DND-41 (cell line): ENCODE measurements around the gene RAB34.

Source experiments
- ATAC-seq: fragments of 200-7000 bp; cut with Tn5 transposase; 3 replicates; pipeline ENCODE4 v1.9.1; 2021; ENCODE audit warnings: low read depth; ENCODE audit not compliant: insufficient read depth
- DNase-seq: peaks from one replicate; pipeline ENCODE4 v3.0.0-alpha.2; 2020
- H2AFZ ChIP-seq: 2 replicates; pipeline ENCODE4 v1.6.0; 2012; ENCODE audit warnings: low read depth, low read length
- H3K27ac ChIP-seq: 2 replicates; pipeline ENCODE4 v1.5.1; 2012; ENCODE audit warnings: low read length, inconsistent platforms
- H3K27me3 ChIP-seq: fragments of 200-600 bp; sonication (generic); 2 replicates; pipeline ENCODE4 v1.6.0; 2012; ENCODE audit warnings: low read length, mild to moderate bottlenecking, inconsistent platforms; ENCODE audit not compliant: insufficient read depth, poor library complexity
- H3K36me3 ChIP-seq: 2 replicates; pipeline ENCODE4 v1.5.1; 2012; ENCODE audit warnings: low read length, inconsistent platforms; ENCODE audit not compliant: insufficient read depth
- H3K4me1 ChIP-seq: 2 replicates; pipeline ENCODE4 v1.5.1; 2012; ENCODE audit warnings: mild to moderate bottlenecking, low read length; ENCODE audit not compliant: insufficient read depth
- H3K4me2 ChIP-seq: 2 replicates; pipeline ENCODE4 v1.6.0; 2012; ENCODE audit warnings: mild to moderate bottlenecking, moderate library complexity, low read length, inconsistent platforms; ENCODE audit not compliant: insufficient read depth
- H3K4me3 ChIP-seq, 2 experiments: fragments of 200-600 bp in 1 of 2; shearing (Covaris generic) in 1 of 2; 2 replicates each; pipeline ENCODE4 v1.5.1; 2012 to 2016; ENCODE audit warnings: inconsistent platforms in 2 of 2, low read length in 2 of 2, mild to moderate bottlenecking in 2 of 2, low read depth in 1 of 2, moderate library complexity in 1 of 2
- H3K79me2 ChIP-seq: 2 replicates; pipeline ENCODE4 v1.6.0; 2012; ENCODE audit warnings: low read length, inconsistent platforms; ENCODE audit not compliant: insufficient read depth
- H3K9ac ChIP-seq: 2 replicates; pipeline ENCODE4 v1.6.0; 2012; ENCODE audit warnings: low read depth, mild to moderate bottlenecking, inconsistent platforms, low read length, moderate library complexity
- H3K9me3 ChIP-seq: 2 replicates; pipeline ENCODE4 v1.5.1; 2012; ENCODE audit warnings: low read length, moderate library complexity, mild to moderate bottlenecking, inconsistent platforms; ENCODE audit not compliant: insufficient read depth, severe bottlenecking
- H4K20me1 ChIP-seq: 2 replicates; pipeline ENCODE4 v1.6.0; 2012; ENCODE audit warnings: low read length; ENCODE audit not compliant: insufficient read depth
- CTCF ChIP-seq: IDR thresholded peaks from 2 replicates; pipeline ENCODE4 v1.5.1; 2012; ENCODE audit warnings: borderline replicate concordance, low read length, moderate library complexity, mild to moderate bottlenecking; ENCODE audit not compliant: poor library complexity, severe bottlenecking; ENCODE audit errors: extremely low read depth
- EZH2 ChIP-seq: IDR thresholded peaks from 3 replicates; pipeline ENCODE4 v1.6.1; 2012; ENCODE audit warnings: borderline replicate concordance, low read depth, mild to moderate bottlenecking, moderate library complexity, low read length, inconsistent platforms; ENCODE audit not compliant: severe bottlenecking

RAB34 gene

GRCh38 chr17:28702752-28703150 is 14.9 kb downstream of the RAB34 start:
- TF ChIP-seq EZH2 (no peak), CTCF (no peak)
- no peak overlapping the region for H2AFZ ChIP-seq
- no peak overlapping the region for H3K4me2 ChIP-seq
- no peak overlapping the region for H3K27ac ChIP-seq
- no peaks in the 10 kb centered on the region for H3K4me1 ChIP-seq
- no peak overlapping the region for H3K9ac ChIP-seq
- DNase-seq (no peak), ATAC-seq (no peak)
- peaks cover 69% of the 10 kb centered on the region for H3K36me3 ChIP-seq
- H3K9me3 ChIP-seq = no peaks in the 10 kb centered on the region
- no peaks in the 10 kb centered on the region for H3K27me3 ChIP-seq
- no peaks in the 10 kb centered on the region for H3K79me2 ChIP-seq
- 0 out of 2 replicates have a peak, but pooled peaks cover 4% of the 10 kb centered on the region for H4K20me1 ChIP-seq
- H3K4me3 ChIP-seq = no peak overlapping the region

DNA sequence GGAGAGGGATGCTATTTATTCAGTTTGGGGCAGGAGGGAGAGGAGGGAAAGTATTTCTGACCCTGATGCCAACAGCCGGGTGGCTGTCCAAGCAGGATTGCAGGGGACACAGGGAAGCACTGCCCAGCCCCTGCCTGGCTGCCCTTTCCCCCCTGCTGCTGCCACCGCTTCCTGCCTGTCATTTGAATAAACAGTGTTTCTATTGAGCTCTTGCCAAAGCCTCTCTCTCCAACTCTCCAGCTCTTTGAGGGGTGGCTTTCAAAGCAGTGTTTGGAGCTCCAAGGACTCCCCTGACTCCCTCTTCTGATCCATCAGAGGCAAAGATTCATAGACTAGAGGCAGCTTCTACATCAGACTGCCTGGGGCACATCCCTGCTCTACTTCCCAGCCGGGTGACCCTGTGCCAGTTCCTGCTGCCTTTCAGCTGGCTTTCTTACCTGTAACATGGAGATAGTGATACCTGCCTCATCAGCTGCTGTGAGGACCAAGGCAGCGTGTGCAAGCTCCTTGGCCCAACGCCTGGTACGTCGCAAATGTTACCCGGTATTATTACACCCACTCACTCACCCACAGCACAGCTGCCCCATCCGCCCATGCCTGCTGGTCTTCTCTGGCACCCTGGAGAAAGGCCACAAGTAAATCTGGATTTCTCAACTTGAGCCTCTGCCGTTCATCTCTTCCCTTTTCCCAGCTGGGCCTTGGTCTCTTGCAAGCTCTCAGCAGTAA is 15.5 kb downstream of the RAB34 start:
- Histone ChIP-seq H3K79me2 (no peaks in the 10 kb centered on the region), H3K9me3 (no peaks in the 10 kb centered on the region), H3K4me2 (no peak overlapping the region), H2AFZ (no peak overlapping the region), H3K9ac (no peak overlapping the region), H3K36me3 (peaks cover 75% of the 10 kb centered on the region), H3K27me3 (no peaks in the 10 kb centered on the region), H3K4me1 (no peaks in the 10 kb centered on the region), H4K20me1 (0 out of 2 replicates have a peak, but pooled peaks cover 4% of the 10 kb centered on the region), H3K27ac (no peak overlapping the region), H3K4me3 (no peak overlapping the region)
- ATAC-seq = no peak
- DNase-seq = no peak
- no peak for TF ChIP-seq CTCF
- TF ChIP-seq EZH2 = no peak

DNA sequence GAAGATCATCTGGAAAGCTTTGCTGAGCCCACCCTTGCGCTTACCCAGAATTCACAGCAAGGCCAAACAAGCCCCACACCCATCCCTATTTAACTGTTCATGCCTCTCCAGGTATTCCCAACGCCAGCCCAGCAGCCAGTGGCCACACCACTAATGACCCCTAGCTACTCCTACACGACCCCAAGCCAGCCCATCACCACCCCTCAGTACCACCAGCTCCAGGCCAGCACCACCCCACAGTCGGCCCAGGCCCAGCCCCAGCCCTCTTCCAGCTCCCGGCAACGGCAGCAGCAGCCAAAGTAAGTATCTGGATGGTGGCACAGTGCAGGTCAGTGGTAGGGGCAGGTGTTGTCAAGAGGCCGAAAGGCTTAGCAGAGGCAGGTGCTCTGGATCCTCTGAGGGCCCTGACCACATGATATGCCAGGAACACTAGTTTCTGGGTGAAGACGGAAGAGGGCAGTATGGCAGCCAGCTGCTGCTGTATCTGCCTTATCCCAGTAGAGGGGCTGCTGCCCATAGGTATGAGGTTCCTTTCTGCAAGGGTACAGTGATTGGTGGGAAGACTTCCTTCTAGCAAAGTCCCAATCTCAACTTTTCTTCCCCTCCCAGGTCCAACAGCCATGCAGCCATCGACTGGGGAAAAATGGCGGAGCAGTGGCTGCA is 16.7 kb downstream of the RAB34 start:
- Histone ChIP-seq H3K36me3 (peaks cover 81% of the 10 kb centered on the region), H3K4me2 (no peak overlapping the region), H3K9me3 (no peaks in the 10 kb centered on the region), H3K9ac (no peak overlapping the region), H3K27ac (no peak overlapping the region), H3K4me1 (no peaks in the 10 kb centered on the region), H3K27me3 (no peaks in the 10 kb centered on the region), H4K20me1 (0 out of 2 replicates have a peak, but pooled peaks cover 4% of the 10 kb centered on the region), H3K4me3 (no peak overlapping the region), H3K79me2 (no peaks in the 10 kb centered on the region), H2AFZ (no peak overlapping the region)
- DNase-seq = no peak
- TF ChIP-seq EZH2 = no peak
- no peak for TF ChIP-seq CTCF
- no peak for ATAC-seq
